SK-N-SH (cell line): ENCODE results near the gene SH3PXD2B. TPM values are rescaled to one million over a fixed set of nuclear protein-coding genes. Genes with fewer than 3 reads are reported as not detected.

Experiments
- CTCF ChIA-PET: fragments of 300-600, 350-600 bp; formaldehyde crosslinking; extraction: SDS; loops from one replicate; lab custom pipeline; 2021; lab: Yijun Ruan, JAX
- POLR2A ChIA-PET: fragments of 350-600 bp; sonication (Branson Sonifier 250); formaldehyde crosslinking; extraction: SDS; loops from one replicate; lab custom pipeline; 2020; ENCODE audit warnings: antibody characterized with exemption, inconsistent platforms; lab: Yijun Ruan, JAX
- DNase-seq: peaks from one replicate; pipeline ENCODE4 v3.0.0; 2012
- H2AFZ ChIP-seq: fragments of 200-600 bp; sonication (generic); 2 replicates; pipeline ENCODE4 v1.8.1; 2016; ENCODE audit warnings: antibody characterized with exemption, mild to moderate bottlenecking, low read depth
- H3F3A ChIP-seq: fragments of 200-600 bp; sonication (generic); replicated peaks from 2 replicates; pipeline ENCODE3; 2016; ENCODE audit warnings: antibody characterized with exemption, mild to moderate bottlenecking; ENCODE audit not compliant: insufficient read depth
- H3K27ac ChIP-seq, 2 experiments: fragments of 200-500 bp in 1 of 2; fragments of 200-600 bp in 1 of 2; sonication (Bioruptor generic) in 1 of 2; sonication (generic), shearing (Covaris generic) in 1 of 2; 2 replicates each; pipeline versions ENCODE4 v1.5.1 to v1.6.1; 2014 to 2016; ENCODE audit warnings: low read depth in 2 of 2, inconsistent platforms in 1 of 2, low read length in 1 of 2, mild to moderate bottlenecking in 1 of 2, mixed read lengths in 1 of 2
- H3K27me3 ChIP-seq: fragments of 200-600 bp; sonication (generic), shearing (Covaris generic); 2 replicates; pipeline ENCODE4 v1.6.1; 2016; ENCODE audit warnings: mixed run types; ENCODE audit not compliant: insufficient read depth
- H3K36me3 ChIP-seq, 2 experiments: fragments of 200-500 bp in 1 of 2; fragments of 200-600 bp in 1 of 2; sonication (Bioruptor generic) in 1 of 2; sonication (generic) in 1 of 2; replicated peaks in 1 of 2; 2 replicates each; pipeline versions ENCODE3 to v1.5.1; 2014 to 2016; ENCODE audit warnings: low read length in 1 of 2, mild to moderate bottlenecking in 1 of 2; ENCODE audit not compliant: insufficient read depth in 2 of 2, control insufficient read depth in 1 of 2
- H3K4me1 ChIP-seq, 2 experiments: fragments of 200-500 bp in 1 of 2; fragments of 200-600 bp in 1 of 2; sonication (Bioruptor generic) in 1 of 2; sonication (generic), shearing (Covaris generic) in 1 of 2; 2 replicates each; pipeline versions ENCODE4 v1.5.1 to v1.6.1; 2014 to 2016; ENCODE audit warnings: low read depth in 1 of 2, low read length in 1 of 2, mixed run types in 1 of 2; ENCODE audit not compliant: insufficient read depth in 2 of 2, control insufficient read depth in 1 of 2
- H3K4me2 ChIP-seq: fragments of 200-600 bp; sonication (generic), shearing (Covaris generic); 2 replicates; pipeline ENCODE4 v1.6.1; 2017; ENCODE audit warnings: mixed run types
- H3K4me3 ChIP-seq, 2 experiments: fragments of 200-500 bp in 1 of 2; fragments of 200-600 bp in 1 of 2; sonication (Bioruptor generic) in 1 of 2; sonication (generic), shearing (Covaris generic) in 1 of 2; 2 replicates each; pipeline versions ENCODE4 v1.5.1 to v1.8.1; 2014 to 2016; ENCODE audit warnings: low read depth in 2 of 2, inconsistent platforms in 1 of 2, low read length in 1 of 2, mild to moderate bottlenecking in 1 of 2, mixed read lengths in 1 of 2, moderate library complexity in 1 of 2
- H3K79me2 ChIP-seq: fragments of 200-600 bp; sonication (generic); 2 replicates; pipeline ENCODE4 v1.8.1; 2017; ENCODE audit warnings: mild to moderate bottlenecking; ENCODE audit not compliant: insufficient read depth
- H3K9ac ChIP-seq: fragments of 200-600 bp; sonication (generic); 2 replicates; pipeline ENCODE4 v1.6.1; 2017; ENCODE audit warnings: mixed run types
- H3K9me2 ChIP-seq: fragments of 200-600 bp; sonication (generic); 2 replicates; pipeline ENCODE4 v1.6.1; 2017; ENCODE audit warnings: mixed run types
- H3K9me3 ChIP-seq: fragments of 200-600 bp; sonication (generic); 2 replicates; pipeline ENCODE4 v1.6.1; 2017; ENCODE audit warnings: mixed run types, mild to moderate bottlenecking, moderate library complexity
- H4K20me1 ChIP-seq: fragments of 200-600 bp; sonication (generic); 2 replicates; pipeline ENCODE4 v1.6.1; 2017; ENCODE audit warnings: mild to moderate bottlenecking, mixed run types; ENCODE audit not compliant: insufficient read depth
- CTCF ChIP-seq: fragments of 200-600 bp; sonication (generic); IDR thresholded peaks from 2 replicates; pipeline ENCODE4 v1.6.1; 2017; ENCODE audit warnings: antibody characterized with exemption, mild to moderate bottlenecking, moderate library complexity
- EP300 ChIP-seq, 2 experiments: IDR thresholded peaks; 2 replicates each; pipeline versions ENCODE4 v1.4.0 to v1.6.1; 2012; ENCODE audit warnings: borderline replicate concordance in 1 of 2, low read depth in 1 of 2, low read length in 1 of 2
- EZH2phosphoT487 ChIP-seq: fragments of 200-600 bp; sonication (generic); IDR thresholded peaks from 2 replicates; pipeline ENCODE4 v1.6.1; 2017; ENCODE audit warnings: low read depth, mixed run types, mild to moderate bottlenecking, antibody characterized with exemption, moderate library complexity, borderline replicate concordance
- FOSL2 ChIP-seq: IDR thresholded peaks from 2 replicates; pipeline ENCODE4 v1.4.0; 2012; ENCODE audit warnings: low read depth, mild to moderate bottlenecking, moderate library complexity, borderline replicate concordance
- FOXJ3 ChIP-seq: sonication (generic); formaldehyde crosslinking; IDR thresholded peaks from 2 replicates; pipeline ENCODE4 v1.5.1; 2020; ENCODE audit warnings: mild to moderate bottlenecking, missing genetic modification reagents
- GABPA ChIP-seq: IDR thresholded peaks from 2 replicates; pipeline ENCODE4 v1.4.0; 2012; ENCODE audit warnings: low read depth, mild to moderate bottlenecking
- GATA2 ChIP-seq: sonication (generic); formaldehyde crosslinking; IDR thresholded peaks from 2 replicates; pipeline ENCODE4 v1.5.0; 2020; ENCODE audit warnings: mild to moderate bottlenecking, missing genetic modification reagents
- MEF2A ChIP-seq: IDR thresholded peaks from 2 replicates; pipeline ENCODE4 v1.4.0; 2012; ENCODE audit warnings: low read depth, borderline replicate concordance
- MXI1 ChIP-seq: IDR thresholded peaks from 2 replicates; pipeline ENCODE4 v1.6.1; 2012; ENCODE audit warnings: mild to moderate bottlenecking, low read depth, low read length, improper control_type of control experiment
- PBX3 ChIP-seq: IDR thresholded peaks from 2 replicates; pipeline ENCODE4; 2012
- POLR2AphosphoS5 ChIP-seq: IDR thresholded peaks from 2 replicates; pipeline ENCODE4 v1.6.1; 2012; ENCODE audit warnings: low read depth, low read length
- RFX5 ChIP-seq: IDR thresholded peaks from 2 replicates; pipeline ENCODE4 v1.6.1; 2012; ENCODE audit warnings: mild to moderate bottlenecking, improper control_type of control experiment, low read length
- RXRA ChIP-seq: IDR thresholded peaks from 2 replicates; pipeline ENCODE4 v1.4.0; 2012; ENCODE audit warnings: low read depth, mild to moderate bottlenecking, borderline replicate concordance
- SIN3A ChIP-seq: IDR thresholded peaks from 2 replicates; pipeline ENCODE4 v1.6.1; 2012; ENCODE audit warnings: low read depth, mild to moderate bottlenecking, low read length, moderate library complexity, borderline replicate concordance
- SMC3 ChIP-seq: IDR thresholded peaks from 2 replicates; pipeline ENCODE4 v1.6.1; 2012; ENCODE audit warnings: low read depth, low read length, improper control_type of control experiment
- TCF12 ChIP-seq: IDR thresholded peaks from 2 replicates; pipeline ENCODE4 v1.4.0; 2012
- TEAD4 ChIP-seq: IDR thresholded peaks from 2 replicates; pipeline ENCODE4 v1.4.0; 2012; ENCODE audit warnings: mild to moderate bottlenecking, borderline replicate concordance; ENCODE audit not compliant: insufficient read depth
- USF1 ChIP-seq: IDR thresholded peaks from 2 replicates; pipeline ENCODE4 v1.4.0; 2012; ENCODE audit warnings: low read depth, borderline replicate concordance
- USF2 ChIP-seq: fragments of 150-350 bp; IDR thresholded peaks from 2 replicates; pipeline ENCODE4 v1.6.1; 2017; ENCODE audit warnings: antibody characterized with exemption, low read length, low read depth, borderline replicate concordance
- YY1 ChIP-seq: IDR thresholded peaks from 2 replicates; pipeline ENCODE4 v1.4.0; 2012; ENCODE audit warnings: low read depth, mild to moderate bottlenecking
- WGBS: methylation state at CpG from one replicate; pipeline ENCODE4 v1.1.6; 2017; ENCODE audit warnings: low lambda C conversion rate; 5-methylcytosine and 5-hydroxymethylcytosine counted together
- polyA plus RNA-seq, 3 experiments: library from polyadenylated mRNA; depleted of rRNA; stranded (reverse); fragments of >200 nt; gene quantifications; 2 replicates each; pipeline ENCODE4 v1.2.3, GENCODE V29; 2012

The SH3PXD2B gene
- polyA plus RNA-seq, 1 of the 3 experiments (the other 2 are of a cell fraction) = 15.0 TPM

- no peak for TF ChIP-seq POLR2AphosphoS5
- TF ChIP-seq EZH2phosphoT487 = no peak
- no peak for TF ChIP-seq RFX5
- no peak for TF ChIP-seq TEAD4
- no peak for TF ChIP-seq YY1
- no peak for TF ChIP-seq MEF2A
- no peak for TF ChIP-seq SMC3
- TF ChIP-seq CTCF = no peak
- TF ChIP-seq, all 33 proteins: peak for 0
- Histone ChIP-seq H3K9me3 (no peaks in the 10 kb centered on the region), H3K4me3 (no peak overlapping the region), H3K4me1 (peaks cover 0 to 3% of the 10 kb centered on the region in 2 experiments; a peak in 1 of 4 replicates), H3K27ac (no peak overlapping the region), H3K27me3 (no peaks in the 10 kb centered on the region), H3K36me3 (no peaks in the 10 kb centered on the region), H3K79me2 (no peaks in the 10 kb centered on the region), H3K9ac (no peak overlapping the region), H4K20me1 (no peaks in the 10 kb centered on the region), H2AFZ (no peak overlapping the region), H3K9me2 (no peaks in the 10 kb centered on the region), H3F3A (no peaks in the 10 kb centered on the region), H3K4me2 (no peak overlapping the region)
- DNase-seq = no peak
- ChIA-PET POLR2A (no interaction called here), CTCF (interaction anchor here (0.9 to 4.9 kb wide), 5 partner anchors 13 to 243 kb away, joined by 3 to 55 read pairs (median 9); no protein-coding TSS in a partner anchor)
- WGBS = 85% methylated on average over 7 of the region's 7 CpGs
Measured at GRCh38 chr5:172474293-172474692, 20.0 kb upstream of the SH3PXD2B start.

GRCh38 chr5:172473427-172473826 is 19.1 kb upstream of the SH3PXD2B start:
- H3K4me1 ChIP-seq = peaks cover 0 to 3% of the 10 kb centered on the region in 2 experiments; a peak in 1 of 4 replicates
- H3K27ac ChIP-seq = no peak overlapping the region
- no peak overlapping the region for H3K9ac ChIP-seq
- no peak for DNase-seq
- H3K27me3 ChIP-seq = no peaks in the 10 kb centered on the region
- WGBS = 91% methylated on average over 5 of the region's 5 CpGs
- H3F3A ChIP-seq = no peaks in the 10 kb centered on the region
- H3K79me2 ChIP-seq = no peaks in the 10 kb centered on the region
- H3K4me3 ChIP-seq = no peak overlapping the region
- H3K4me2 ChIP-seq = no peak overlapping the region
- CTCF ChIA-PET = interaction anchor here (0.6 to 4.9 kb wide), 4 partner anchors 12 to 243 kb away, joined by 3 to 55 read pairs (median 14); no protein-coding TSS in a partner anchor
- H2AFZ ChIP-seq = no peak overlapping the region
- POLR2A ChIA-PET = no interaction called here
- H4K20me1 ChIP-seq = no peaks in the 10 kb centered on the region
- H3K9me2 ChIP-seq = no peaks in the 10 kb centered on the region
- no peaks in the 10 kb centered on the region for H3K9me3 ChIP-seq
- no peaks in the 10 kb centered on the region for H3K36me3 ChIP-seq
- TF ChIP-seq PBX3 = no peak
- TF ChIP-seq CTCF = no peak
- TF ChIP-seq TCF12 = no peak
- TF ChIP-seq MXI1 = no peak
- TF ChIP-seq FOXJ3 = no peak
- no peak for TF ChIP-seq RFX5
- no peak for TF ChIP-seq GABPA
- no peak for TF ChIP-seq RXRA
- TF ChIP-seq USF2 = no peak
- no peak for TF ChIP-seq FOSL2
- no peak for TF ChIP-seq SIN3A
- TF ChIP-seq GATA2 = no peak
- TF ChIP-seq EP300 (IDR thresholded peaks at IDR 0.05; ENCODE audit: borderline replicate concordance in 1 of 2, low read depth in 1 of 2, low read length in 1 of 2) = no peak
- no peak for TF ChIP-seq USF1
